SK-N-MC (cell line): Measurements from ENCODE around the gene PDZRN3.

Experiments used
- DNase-seq: peaks from one replicate; pipeline ENCODE4 v3.0.0-alpha.2; 2011; ENCODE audit warnings: low read depth, low spot score
- H3K27ac ChIP-seq: fragments of 200-600 bp; sonication (generic); 2 replicates; pipeline ENCODE4 v1.5.1; 2016; ENCODE audit warnings: mixed run types
- H3K36me3 ChIP-seq: fragments of 200-600 bp; sonication (generic); 2 replicates; pipeline ENCODE4 v1.6.1; 2017; ENCODE audit warnings: antibody characterized with exemption, low read length, mixed read lengths; ENCODE audit not compliant: insufficient read depth
- H3K4me3 ChIP-seq: fragments of 200-600 bp; sonication (generic); 2 replicates; pipeline ENCODE4 v1.5.1; 2016
- H3K9ac ChIP-seq: fragments of 200-600 bp; sonication (generic); 2 replicates; pipeline ENCODE4 v1.8.0; 2017; ENCODE audit warnings: mixed run types, mixed read lengths; ENCODE audit not compliant: insufficient read length
- H3K9me3 ChIP-seq: fragments of 200-600 bp; sonication (generic); 2 replicates; pipeline ENCODE4 v1.6.1; 2017; ENCODE audit warnings: low read depth, mild to moderate bottlenecking, antibody characterized with exemption, low read length, moderate library complexity, mixed read lengths
- EZH2 ChIP-seq: fragments of 200-600 bp; sonication (generic); IDR thresholded peaks from one replicate; pipeline ENCODE4 v1.6.1; 2017; ENCODE audit warnings: antibody characterized with exemption
- FOXP2 ChIP-seq: optimal IDR thresholded peaks from 2 replicates; pipeline ENCODE3; 2011; ENCODE audit warnings: mild to moderate bottlenecking, moderate library complexity; ENCODE audit not compliant: insufficient read depth; ENCODE audit errors: extremely low read length, control extremely low read depth
- POLR2AphosphoS5 ChIP-seq: IDR thresholded peaks from 2 replicates; pipeline ENCODE4 v1.6.1; 2012; ENCODE audit warnings: mild to moderate bottlenecking, low read depth, low read length, borderline replicate concordance

Gene PDZRN3

GRCh38 chr3:73616056-73616455 lies 8.7 kb downstream of the PDZRN3 start:
- Histone ChIP-seq H3K4me3 (no peak overlapping the region), H3K36me3 (no peaks in the 10 kb centered on the region), H3K9ac (no peak overlapping the region), H3K27ac (no peak overlapping the region), H3K9me3 (no peaks in the 10 kb centered on the region)
- DNase-seq = no peak
- TF ChIP-seq FOXP2 (no peak), EZH2 (no peak), POLR2AphosphoS5 (no peak)

- Histone ChIP-seq H3K27ac (no peak overlapping the region), H3K9me3 (no peaks in the 10 kb centered on the region), H3K9ac (no peak overlapping the region), H3K4me3 (no peak overlapping the region), H3K36me3 (no peaks in the 10 kb centered on the region)
- DNase-seq = no peak
- TF ChIP-seq FOXP2 (no peak), POLR2AphosphoS5 (no peak), EZH2 (no peak)
Measured at GRCh38 chr3:73614419-73614818, 10.3 kb downstream of the PDZRN3 start.

- no peak for DNase-seq
- H3K9ac ChIP-seq = no peak overlapping the region
- no peaks in the 10 kb centered on the region for H3K9me3 ChIP-seq
- H3K27ac ChIP-seq = no peak overlapping the region
- TF ChIP-seq FOXP2 (no peak), EZH2 (no peak)
- no peaks in the 10 kb centered on the region for H3K36me3 ChIP-seq
- no peak overlapping the region for H3K4me3 ChIP-seq
Measured at GRCh38 chr3:73611176-73611575, 13.6 kb downstream of the PDZRN3 start.

GRCh38 chr3:73610493-73610892 lies 14.2 kb downstream of the PDZRN3 start:
- Histone ChIP-seq H3K9ac (no peak overlapping the region), H3K4me3 (no peak overlapping the region), H3K27ac (no peak overlapping the region), H3K9me3 (no peaks in the 10 kb centered on the region), H3K36me3 (no peaks in the 10 kb centered on the region)
- no peak for DNase-seq
- no peak for TF ChIP-seq POLR2AphosphoS5
- no peak for TF ChIP-seq EZH2
- TF ChIP-seq FOXP2 = no peak

GRCh38 chr3:73609655-73610054 lies 15.1 kb downstream of the PDZRN3 start:
- no peak overlapping the region for H3K9ac ChIP-seq
- H3K27ac ChIP-seq = no peak overlapping the region
- no peaks in the 10 kb centered on the region for H3K9me3 ChIP-seq
- no peak for DNase-seq
- TF ChIP-seq POLR2AphosphoS5 (no peak), FOXP2 (no peak), EZH2 (no peak)
- no peak overlapping the region for H3K4me3 ChIP-seq
- no peaks in the 10 kb centered on the region for H3K36me3 ChIP-seq

DNA sequence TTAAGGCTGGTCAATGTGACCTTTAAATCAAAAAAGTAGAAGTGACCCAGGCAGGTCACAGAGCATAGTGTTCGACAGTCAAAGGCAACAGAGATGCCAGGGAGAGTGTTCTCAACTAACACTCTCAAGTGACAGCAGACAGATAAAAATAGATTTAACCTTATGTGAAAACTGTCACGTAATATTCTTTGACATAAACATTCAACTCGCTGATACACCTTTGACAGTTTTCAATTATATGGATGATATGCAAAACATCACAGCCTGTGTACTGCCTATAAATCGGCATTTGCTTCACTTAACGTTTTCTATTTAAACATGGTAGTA lies 15.5 kb downstream of the PDZRN3 start:
- no peak overlapping the region for H3K9ac ChIP-seq
- no peak overlapping the region for H3K4me3 ChIP-seq
- DNase-seq = no peak
- TF ChIP-seq FOXP2 (no peak), EZH2 (no peak), POLR2AphosphoS5 (no peak)
- no peaks in the 10 kb centered on the region for H3K9me3 ChIP-seq
- no peak overlapping the region for H3K27ac ChIP-seq
- no peaks in the 10 kb centered on the region for H3K36me3 ChIP-seq

DNA sequence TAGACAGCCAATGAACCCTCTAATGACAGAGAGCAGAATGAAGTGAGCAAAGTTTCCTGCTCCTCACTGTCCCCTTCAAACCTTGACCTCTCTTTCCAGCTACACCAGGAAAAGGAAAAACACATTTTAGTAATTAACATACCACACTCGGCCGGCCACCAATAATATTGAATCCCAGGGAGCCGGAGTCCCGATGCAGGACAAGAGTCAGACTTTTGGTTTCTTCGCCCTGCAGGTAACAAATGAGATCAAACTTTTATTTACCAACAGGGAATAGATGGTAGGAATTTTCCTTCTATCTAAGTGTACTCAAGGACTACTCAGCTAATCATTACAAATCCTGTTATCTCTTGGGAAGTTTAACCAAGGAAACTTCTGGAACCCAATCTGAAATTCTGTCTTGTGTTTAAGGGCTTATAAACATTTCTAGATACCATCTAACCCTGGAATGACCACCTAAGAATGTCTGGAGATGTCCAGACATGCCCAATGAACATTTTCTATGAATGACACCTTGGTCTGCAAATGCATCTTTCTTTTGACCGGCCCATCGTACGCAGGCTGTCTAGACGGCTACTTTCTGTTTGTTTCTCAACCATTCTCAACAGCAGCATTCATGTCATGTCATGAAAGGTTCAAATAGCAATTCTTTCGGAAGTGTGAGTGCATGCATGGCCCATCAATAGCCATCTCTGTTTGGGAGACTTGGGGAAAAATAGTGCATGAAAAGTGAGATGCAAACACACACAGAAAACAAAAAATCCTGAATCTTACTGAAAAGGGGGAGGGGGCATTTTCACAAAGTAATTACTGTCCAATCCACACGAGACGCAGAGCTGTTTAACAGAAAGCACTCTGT lies 16.1 kb downstream of the PDZRN3 start:
- no peak for TF ChIP-seq EZH2
- TF ChIP-seq FOXP2 = no peak
- no peak for TF ChIP-seq POLR2AphosphoS5
- no peak overlapping the region for H3K4me3 ChIP-seq
- DNase-seq = no peak

DNA sequence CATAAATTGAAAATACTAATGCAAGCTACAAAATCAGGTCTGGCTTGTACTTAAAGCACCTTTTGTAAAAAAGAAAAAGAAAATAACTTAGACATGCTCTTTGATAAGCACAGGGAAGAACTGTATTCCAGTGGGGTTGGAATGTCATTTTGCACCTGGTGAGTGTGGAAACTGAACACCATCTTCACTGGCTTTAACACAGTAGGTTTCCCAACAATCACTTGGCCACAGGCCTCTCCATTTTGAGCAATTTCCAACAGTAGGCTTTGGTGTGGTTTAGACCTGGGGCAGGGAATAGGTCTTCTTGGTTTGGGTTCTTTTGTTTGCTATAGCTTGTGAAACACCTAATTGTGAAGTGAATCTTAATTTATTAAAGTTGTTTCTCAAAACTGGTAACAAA lies 18.9 kb downstream of the PDZRN3 start:
- Histone ChIP-seq H3K4me3 (no peak overlapping the region), H3K9ac (no peak overlapping the region), H3K9me3 (no peaks in the 10 kb centered on the region), H3K27ac (no peak overlapping the region), H3K36me3 (no peaks in the 10 kb centered on the region)
- no peak for DNase-seq
- TF ChIP-seq FOXP2 = no peak
- no peak for TF ChIP-seq POLR2AphosphoS5
- no peak for TF ChIP-seq EZH2

More for the DNA sequence above, 16.1 kb downstream of the PDZRN3 start:
- Histone ChIP-seq H3K9me3 (no peaks in the 10 kb centered on the region), H3K9ac (no peak overlapping the region), H3K27ac (no peak overlapping the region), H3K36me3 (no peaks in the 10 kb centered on the region)

DNA sequence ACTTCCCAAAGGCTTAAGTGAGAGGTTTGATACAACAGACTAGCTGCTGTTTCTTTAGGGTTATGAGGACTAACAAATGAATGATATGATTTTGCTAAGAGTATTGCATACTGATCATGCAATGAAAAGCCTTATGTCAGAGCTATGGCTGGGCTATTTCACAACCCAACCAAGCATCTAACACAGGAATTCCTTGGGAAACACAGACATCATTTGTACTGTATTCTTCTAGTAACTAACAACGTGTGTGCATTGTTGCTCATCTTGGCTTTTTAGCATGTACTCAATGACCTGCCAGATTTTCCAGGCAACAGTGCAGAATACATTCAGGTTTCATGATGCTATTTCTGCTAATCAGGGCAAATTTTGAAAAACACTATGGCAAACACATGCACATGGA lies 19.3 kb downstream of the PDZRN3 start:
- no peak overlapping the region for H3K4me3 ChIP-seq
- no peak for DNase-seq
- no peak for TF ChIP-seq FOXP2
- TF ChIP-seq EZH2 = no peak
- TF ChIP-seq POLR2AphosphoS5 = no peak

More for the DNA sequence above, 19.3 kb downstream of the PDZRN3 start:
- Histone ChIP-seq H3K36me3 (no peaks in the 10 kb centered on the region), H3K27ac (no peak overlapping the region), H3K9me3 (no peaks in the 10 kb centered on the region), H3K9ac (no peak overlapping the region)
